Measurements from ENCODE around the gene RAB9B. TPM values are rescaled to one million over a fixed set of nuclear protein-coding genes. Genes with fewer than 3 reads are reported as not detected.

The RAB9B gene, protein sequence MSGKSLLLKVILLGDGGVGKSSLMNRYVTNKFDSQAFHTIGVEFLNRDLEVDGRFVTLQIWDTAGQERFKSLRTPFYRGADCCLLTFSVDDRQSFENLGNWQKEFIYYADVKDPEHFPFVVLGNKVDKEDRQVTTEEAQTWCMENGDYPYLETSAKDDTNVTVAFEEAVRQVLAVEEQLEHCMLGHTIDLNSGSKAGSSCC
- under 1 TPM; 0.14 to 0.40 (median 0.25) TPM for total RNA-seq (2021; fragmentation: NEBNext Ultra II Directional; extraction: Animal tissue kit (Norgen Biotek cat#: 25700))
- long read RNA-seq: 0 reads

DNA sequence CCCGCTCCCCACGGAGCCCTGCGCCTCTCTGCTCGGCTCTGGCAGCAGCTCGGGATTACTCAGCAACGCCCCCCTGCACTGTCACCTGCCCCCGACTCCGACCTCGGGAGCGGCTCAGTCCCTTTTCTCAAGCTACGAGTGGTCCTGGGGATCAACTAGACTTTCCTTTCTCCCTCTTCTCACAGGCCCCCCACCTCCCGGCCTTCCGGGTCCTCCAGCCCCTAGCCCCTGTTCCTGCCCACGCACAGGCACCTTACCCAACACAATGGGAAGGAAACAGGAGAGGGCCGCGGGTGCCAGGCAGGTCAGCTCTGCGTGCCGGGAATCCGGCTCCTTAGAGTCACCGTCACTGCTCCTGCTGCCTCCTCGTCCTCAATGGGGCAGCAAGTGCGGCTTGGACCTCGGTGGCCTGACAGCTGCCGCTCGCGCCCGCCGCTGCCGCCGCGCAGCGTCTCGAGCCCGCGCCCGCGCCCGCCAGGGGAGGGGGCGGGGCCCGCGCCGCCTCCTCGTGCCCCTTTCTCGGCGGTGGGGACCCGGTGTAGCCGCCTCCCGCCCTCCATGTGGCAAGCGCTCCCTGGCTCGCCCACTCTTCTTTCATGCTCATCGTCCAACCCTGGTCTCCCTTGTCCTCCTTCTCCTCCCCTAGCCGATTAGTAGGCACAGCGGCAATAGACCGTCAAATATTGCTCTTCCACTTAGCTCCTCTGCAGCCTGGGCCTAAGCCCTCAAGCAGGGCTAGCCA is at the start of gene RAB9B:
Gene RAB9B, minus strand, starts transcription at position 455 of the 742 bp plus-strand sequence. CDS start 6,473 bp downstream, outside the sequence.
- Mint-ChIP-seq H3K27ac (no peak within 1 kb of the TSS), H3K9me3 (no peaks in the 10 kb centered on the region), H3K27me3 (ENCODE audit: insufficient read depth) (no peaks in the 10 kb centered on the region), H3K4me1 (ENCODE audit: low read depth) (no peaks in the 10 kb centered on the region), H3K36me3 (ENCODE audit: low read depth) (no peaks in the 10 kb centered on the region), H3K4me3 (peak within 1 kb of the TSS; percentile 87)
- TF ChIP-seq, protein P1, sequence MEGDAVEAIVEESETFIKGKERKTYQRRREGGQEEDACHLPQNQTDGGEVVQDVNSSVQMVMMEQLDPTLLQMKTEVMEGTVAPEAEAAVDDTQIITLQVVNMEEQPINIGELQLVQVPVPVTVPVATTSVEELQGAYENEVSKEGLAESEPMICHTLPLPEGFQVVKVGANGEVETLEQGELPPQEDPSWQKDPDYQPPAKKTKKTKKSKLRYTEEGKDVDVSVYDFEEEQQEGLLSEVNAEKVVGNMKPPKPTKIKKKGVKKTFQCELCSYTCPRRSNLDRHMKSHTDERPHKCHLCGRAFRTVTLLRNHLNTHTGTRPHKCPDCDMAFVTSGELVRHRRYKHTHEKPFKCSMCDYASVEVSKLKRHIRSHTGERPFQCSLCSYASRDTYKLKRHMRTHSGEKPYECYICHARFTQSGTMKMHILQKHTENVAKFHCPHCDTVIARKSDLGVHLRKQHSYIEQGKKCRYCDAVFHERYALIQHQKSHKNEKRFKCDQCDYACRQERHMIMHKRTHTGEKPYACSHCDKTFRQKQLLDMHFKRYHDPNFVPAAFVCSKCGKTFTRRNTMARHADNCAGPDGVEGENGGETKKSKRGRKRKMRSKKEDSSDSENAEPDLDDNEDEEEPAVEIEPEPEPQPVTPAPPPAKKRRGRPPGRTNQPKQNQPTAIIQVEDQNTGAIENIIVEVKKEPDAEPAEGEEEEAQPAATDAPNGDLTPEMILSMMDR (IDR thresholded peaks at IDR 0.05): no peak
- no peak for DNase-seq

DNA sequence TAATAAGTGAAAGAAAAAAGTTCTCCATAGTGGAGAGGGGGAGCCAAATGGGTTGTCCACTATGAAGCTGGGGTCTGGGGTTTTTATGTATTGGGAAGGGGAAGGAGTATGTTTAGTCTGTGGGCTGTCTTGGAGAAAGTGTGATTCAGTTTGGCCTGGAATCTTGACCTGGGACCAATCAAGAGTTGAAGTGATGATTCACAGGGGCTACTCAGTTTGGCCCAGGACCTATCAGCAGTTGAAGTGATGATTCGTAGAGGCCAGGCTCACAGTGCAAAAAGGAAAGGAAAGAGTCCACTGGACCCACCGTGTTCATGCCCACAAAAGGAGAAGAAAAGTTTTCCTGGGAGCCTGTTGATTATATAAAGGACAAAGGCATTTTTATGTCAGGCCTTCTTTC is 47.3 kb upstream of the RAB9B start:
- H3K27ac Mint-ChIP-seq: peak overlapping the region; percentile 73

DNA sequence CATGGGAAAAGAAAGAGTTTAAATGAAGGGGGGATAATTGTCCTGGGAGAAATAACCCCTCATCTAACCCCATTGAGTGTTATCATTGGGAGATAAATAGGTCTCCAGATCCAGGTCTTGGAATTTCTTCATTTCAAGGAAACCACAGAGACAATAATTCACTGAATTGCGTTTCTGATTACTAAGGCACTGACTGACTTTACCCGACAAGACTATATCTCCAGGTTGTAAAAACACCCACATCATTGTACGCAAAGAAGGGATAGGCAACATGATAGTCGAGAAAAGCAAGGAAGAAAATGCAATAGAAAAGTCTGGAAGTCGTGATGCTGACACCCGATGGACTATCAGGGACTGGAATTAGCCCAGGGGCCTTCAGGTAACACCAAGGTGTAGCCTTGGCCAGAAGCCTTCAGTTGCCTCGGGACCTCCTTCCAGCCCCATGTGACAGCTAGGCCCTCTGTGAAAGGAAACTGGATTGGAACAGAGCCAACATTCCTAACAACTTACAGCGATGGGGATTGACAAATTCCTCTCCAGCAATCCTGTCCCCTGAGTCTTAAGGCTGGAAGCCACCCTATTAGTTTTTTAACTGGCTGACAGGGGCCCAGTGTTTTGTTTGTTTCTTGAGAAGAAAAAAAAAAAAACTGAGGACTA is 46.5 kb upstream of the RAB9B start:
- peak overlapping the region; percentile 73 for H3K27ac Mint-ChIP-seq
- H3K36me3 Mint-ChIP-seq (ENCODE audit: low read depth): no peaks in the 10 kb centered on the region; the same call in 1 of the 2 replicates
- H3K4me3 Mint-ChIP-seq: peak overlapping the region; percentile 77
- H3K27me3 Mint-ChIP-seq (ENCODE audit: insufficient read depth): no peaks in the 10 kb centered on the region
- peaks cover 27% of the 10 kb centered on the region for H3K4me1 Mint-ChIP-seq (ENCODE audit: low read depth)
- TF ChIP-seq, protein P1 (IDR thresholded peaks at IDR 0.05): no peak
- H3K9me3 Mint-ChIP-seq: no peaks in the 10 kb centered on the region
- DNase-seq: peak; percentile 68

More for the DNA sequence above, 47.3 kb upstream of the RAB9B start:
- H3K9me3 Mint-ChIP-seq: no peaks in the 10 kb centered on the region
- TF ChIP-seq, protein P1 (IDR thresholded peaks at IDR 0.05): no peak
- peaks cover 27% of the 10 kb centered on the region for H3K4me1 Mint-ChIP-seq (ENCODE audit: low read depth)
- no peaks in the 10 kb centered on the region; the same call in 1 of the 2 replicates for H3K36me3 Mint-ChIP-seq (ENCODE audit: low read depth)
- peak; percentile 6 for DNase-seq
- no peaks in the 10 kb centered on the region for H3K27me3 Mint-ChIP-seq (ENCODE audit: insufficient read depth)
- peak overlapping the region; percentile 77 for H3K4me3 Mint-ChIP-seq

DNA sequence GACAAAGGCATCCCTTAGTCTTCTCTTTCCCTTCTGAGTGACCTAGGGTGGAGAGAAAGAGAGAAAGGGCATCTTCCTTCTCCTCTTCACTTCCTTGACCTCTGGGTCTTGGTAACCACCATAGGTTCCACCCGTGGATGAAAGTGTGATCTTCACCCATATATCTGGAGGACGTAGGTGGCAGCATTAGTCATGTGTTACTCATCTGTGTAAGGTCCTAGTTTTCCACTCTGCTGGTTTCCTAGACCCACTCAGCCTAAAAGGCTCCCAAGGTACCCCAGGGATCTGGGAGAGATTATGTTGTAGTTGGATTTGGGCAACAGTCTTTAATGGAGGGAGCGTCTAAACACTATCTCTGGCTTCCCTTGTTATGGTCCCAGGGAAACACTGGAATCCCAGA is 45.5 kb upstream of the RAB9B start:
- H3K36me3 Mint-ChIP-seq (ENCODE audit: low read depth): no peaks in the 10 kb centered on the region; the same call in 1 of the 2 replicates
- H3K4me3 Mint-ChIP-seq: no peak overlapping the region
- no peaks in the 10 kb centered on the region for H3K9me3 Mint-ChIP-seq
- H3K27ac Mint-ChIP-seq: no peak overlapping the region
- DNase-seq: no peak
- no peaks in the 10 kb centered on the region for H3K27me3 Mint-ChIP-seq (ENCODE audit: insufficient read depth)
- H3K4me1 Mint-ChIP-seq (ENCODE audit: low read depth): peaks cover 27% of the 10 kb centered on the region
- TF ChIP-seq, protein P1 (IDR thresholded peaks at IDR 0.05): no peak

DNA sequence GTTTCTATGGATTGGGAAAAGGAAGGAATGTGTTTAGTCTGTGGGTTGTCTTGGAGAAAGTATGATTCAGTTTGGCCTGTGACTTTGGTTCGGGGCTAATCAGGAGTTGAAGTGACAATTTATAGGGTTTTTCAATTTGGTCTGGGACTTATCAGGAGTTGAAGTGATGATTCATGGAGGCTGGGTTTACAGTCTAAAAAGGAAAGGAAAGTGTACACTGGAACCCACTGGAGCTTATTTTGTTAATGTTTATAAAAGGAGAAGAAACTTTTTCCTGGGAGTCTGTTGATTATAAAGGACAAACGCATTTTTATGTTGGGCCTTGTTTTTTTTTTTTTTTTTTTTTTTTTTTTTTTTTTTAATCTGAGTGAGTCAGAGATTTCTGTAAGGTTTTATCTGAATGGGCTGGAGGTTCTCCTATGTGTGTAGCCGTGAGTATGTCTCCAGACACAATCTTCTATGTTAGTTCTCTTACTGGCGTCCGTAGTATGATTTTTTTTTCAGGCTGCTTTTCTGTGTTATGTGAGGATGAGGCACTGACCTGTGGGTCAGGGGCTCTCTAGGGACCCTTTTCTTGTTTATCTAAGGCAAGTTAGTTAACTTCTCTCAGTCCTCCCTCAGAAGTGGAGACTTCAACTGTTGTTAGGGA is 33.0 kb upstream of the RAB9B start:
- Mint-ChIP-seq H3K36me3 (ENCODE audit: low read depth) (no peaks in the 10 kb centered on the region), H3K9me3 (no peaks in the 10 kb centered on the region), H3K4me3 (no peak overlapping the region), H3K27me3 (ENCODE audit: insufficient read depth) (no peaks in the 10 kb centered on the region), H3K27ac (no peak overlapping the region), H3K4me1 (ENCODE audit: low read depth) (no peaks in the 10 kb centered on the region)
- DNase-seq: no peak
- TF ChIP-seq, protein P1 (IDR thresholded peaks at IDR 0.05): no peak
